ENCODE results near the gene SPATA6L.

DNA sequence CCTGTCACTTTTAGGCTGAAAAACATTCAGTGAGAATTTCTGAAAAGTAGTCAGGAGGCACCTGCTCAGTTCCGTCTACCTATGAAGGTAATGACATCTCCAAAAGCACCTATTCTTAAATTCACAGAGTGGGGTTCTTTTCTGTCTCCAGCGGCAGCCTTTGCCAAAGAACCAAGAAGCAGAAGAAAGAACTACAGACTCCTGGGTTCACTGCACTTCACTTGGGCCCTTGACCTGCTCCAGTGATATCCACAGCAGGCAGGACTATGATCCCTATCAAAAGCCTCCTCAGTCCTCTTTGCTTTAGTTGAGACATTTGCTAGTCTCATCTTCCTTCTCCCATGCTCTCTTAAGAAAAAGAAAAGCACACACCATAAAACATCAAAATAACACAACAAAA lies 23.9 kb downstream of the SPATA6L start:
- TF ChIP-seq, protein P1, sequence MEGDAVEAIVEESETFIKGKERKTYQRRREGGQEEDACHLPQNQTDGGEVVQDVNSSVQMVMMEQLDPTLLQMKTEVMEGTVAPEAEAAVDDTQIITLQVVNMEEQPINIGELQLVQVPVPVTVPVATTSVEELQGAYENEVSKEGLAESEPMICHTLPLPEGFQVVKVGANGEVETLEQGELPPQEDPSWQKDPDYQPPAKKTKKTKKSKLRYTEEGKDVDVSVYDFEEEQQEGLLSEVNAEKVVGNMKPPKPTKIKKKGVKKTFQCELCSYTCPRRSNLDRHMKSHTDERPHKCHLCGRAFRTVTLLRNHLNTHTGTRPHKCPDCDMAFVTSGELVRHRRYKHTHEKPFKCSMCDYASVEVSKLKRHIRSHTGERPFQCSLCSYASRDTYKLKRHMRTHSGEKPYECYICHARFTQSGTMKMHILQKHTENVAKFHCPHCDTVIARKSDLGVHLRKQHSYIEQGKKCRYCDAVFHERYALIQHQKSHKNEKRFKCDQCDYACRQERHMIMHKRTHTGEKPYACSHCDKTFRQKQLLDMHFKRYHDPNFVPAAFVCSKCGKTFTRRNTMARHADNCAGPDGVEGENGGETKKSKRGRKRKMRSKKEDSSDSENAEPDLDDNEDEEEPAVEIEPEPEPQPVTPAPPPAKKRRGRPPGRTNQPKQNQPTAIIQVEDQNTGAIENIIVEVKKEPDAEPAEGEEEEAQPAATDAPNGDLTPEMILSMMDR (IDR thresholded peaks at IDR 0.05), result no peak
- no peak for TF ChIP-seq POLR2A (IDR thresholded peaks at IDR 0.05)

Measured in body of pancreas (tissue), 4 donors.